K562 (cell line): ENCODE results near the gene CXCL14. TPM values are rescaled to one million over a fixed set of nuclear protein-coding genes. Genes with fewer than 3 reads are reported as not detected.

Experiments used
- ATAC-seq: fragments of 200-7000 bp; cut with Tn5 transposase; 3 replicates; pipeline ENCODE4 v1.9.1; 2020; ENCODE audit warnings: moderate library complexity
- BruUV-seq: library from RNA; stranded (reverse); fragments of 400-500 nt; replicated peaks from 2 replicates; lab custom pipeline; 2021; lab: Mats Ljungman, UMichigan
- CTCF ChIA-PET: fragments of 300-600 bp; formaldehyde crosslinking; extraction: SDS; loops from one replicate; lab custom pipeline; 2021; ENCODE audit warnings: low intra/inter-chr PET ratio; lab: Yijun Ruan, JAX
- POLR2A ChIA-PET: fragments of 300-600, 350-650 bp; sonication (Branson Sonifier 250); formaldehyde crosslinking; extraction: SDS; loops from one replicate; lab custom pipeline; 2021; ENCODE audit warnings: antibody characterized with exemption, inconsistent platforms; lab: Yijun Ruan, JAX
- DNase-seq, 4 experiments: peaks; one replicate each; pipeline versions ENCODE4 v3.0.0 to v3.0.0-alpha.2; 2011 to 2018; ENCODE audit warnings: low spot score in 3 of 4, mixed read lengths in 3 of 4; ENCODE audit errors: extremely low read depth in 1 of 4
- FAIRE-seq: peaks from 2 replicates; lab custom pipeline; 2011; peaks lifted over from hg19 to GRCh38; lab: Jason Lieb, UNC
- H2AFZ ChIP-seq: 2 replicates; pipeline ENCODE4 v1.6.0; 2011; ENCODE audit warnings: low read depth, low read length, control low read depth, inconsistent platforms
- H3K27ac ChIP-seq: fragments of 200-600 bp; 3 replicates; pipeline ENCODE4 v1.8.0; 2011; ENCODE audit warnings: low read depth, mild to moderate bottlenecking, control low read depth, inconsistent platforms, low read length, moderate library complexity, mixed read lengths; ENCODE audit errors: extremely low read depth
- H3K27me3 ChIP-seq, 2 experiments: fragments of 300-600 bp in 1 of 2; 2 replicates in 1 of 2; 3 replicates in 1 of 2; pipeline versions ENCODE4 v1.6.0 to v1.8.0; 2011; ENCODE audit warnings: inconsistent platforms in 2 of 2, low read length in 2 of 2, mild to moderate bottlenecking in 1 of 2, mixed read lengths in 1 of 2, moderate library complexity in 1 of 2; ENCODE audit not compliant: control insufficient read depth in 2 of 2, insufficient read depth in 2 of 2
- H3K36me3 ChIP-seq: fragments of 300-600 bp; 3 replicates; pipeline ENCODE4 v1.8.0; 2011; ENCODE audit warnings: mild to moderate bottlenecking, low read length, inconsistent platforms; ENCODE audit not compliant: control insufficient read depth, insufficient read depth
- H3K4me1 ChIP-seq, 2 experiments: fragments of 200-600 bp in 1 of 2; replicated peaks in 1 of 2; 2 replicates in 1 of 2; 3 replicates in 1 of 2; pipeline versions ENCODE4 v1.5.1 to v1.8.0; 2011; ENCODE audit warnings: inconsistent platforms in 2 of 2, low read length in 2 of 2, mild to moderate bottlenecking in 1 of 2, mixed read lengths in 1 of 2, moderate library complexity in 1 of 2; ENCODE audit not compliant: control insufficient read depth in 2 of 2, insufficient read depth in 2 of 2
- H3K4me2 ChIP-seq: 2 replicates; pipeline ENCODE4 v1.6.1; 2011; ENCODE audit warnings: low read length, control low read depth, inconsistent platforms, mixed read lengths; ENCODE audit not compliant: insufficient read depth
- H3K4me3 ChIP-seq: fragments of 200-600 bp; sonication (generic), shearing (Covaris generic); 2 replicates; pipeline ENCODE4 v1.5.1; 2016; ENCODE audit warnings: control low read depth, inconsistent platforms
- H3K79me2 ChIP-seq: fragments of 200-600 bp; 3 replicates; pipeline ENCODE4 v1.8.0; 2011; ENCODE audit warnings: low read length, inconsistent platforms; ENCODE audit not compliant: control insufficient read depth, insufficient read depth
- H3K9ac ChIP-seq, 2 experiments: 2 replicates each; pipeline versions ENCODE4 v1.6.0 to v1.6.1; 2011; ENCODE audit warnings: low read depth in 2 of 2, low read length in 2 of 2, control low read depth in 1 of 2, inconsistent platforms in 1 of 2, mild to moderate bottlenecking in 1 of 2, mixed read lengths in 1 of 2; ENCODE audit not compliant: insufficient read depth in 1 of 2
- H3K9me1 ChIP-seq: one replicate; pipeline ENCODE4 v1.6.0; 2011; ENCODE audit warnings: inconsistent platforms, mild to moderate bottlenecking, low read length, moderate library complexity; ENCODE audit not compliant: control insufficient read depth, insufficient read depth
- H3K9me3 ChIP-seq: replicated peaks from 2 replicates; pipeline ENCODE4 v1.5.1; 2011; ENCODE audit warnings: low read depth, low read length, inconsistent platforms; ENCODE audit not compliant: control insufficient read depth, insufficient read depth
- H4K20me1 ChIP-seq: replicated peaks from 2 replicates; pipeline ENCODE4 v1.6.1; 2011; ENCODE audit warnings: low read length, inconsistent platforms, mixed read lengths; ENCODE audit not compliant: control insufficient read depth, insufficient read depth
- DMBX1 ChIP-seq: fragments of 250-450 bp; sonication (Bioruptor Pico); IDR thresholded peaks from 2 replicates; pipeline ENCODE4 v1.8.0; 2022; ENCODE audit warnings: inconsistent platforms, mild to moderate bottlenecking, moderate library complexity, borderline replicate concordance
- EGR1 ChIP-seq: fragments of 450-650 bp; conservative IDR thresholded peaks from 2 replicates; pipeline ENCODE4 v1.6.1; 2017; ENCODE audit warnings: mild to moderate bottlenecking
- HMGN3 ChIP-seq: IDR thresholded peaks from 2 replicates; pipeline ENCODE4 v1.6.1; 2011; ENCODE audit warnings: borderline replicate concordance, low read depth, mild to moderate bottlenecking, mixed read lengths, low read length; ENCODE audit not compliant: insufficient read length; ENCODE audit errors: extremely low read depth
- MAFG ChIP-seq: fragments of 450-650 bp; conservative IDR thresholded peaks from 2 replicates; pipeline ENCODE4 v1.6.1; 2016; ENCODE audit warnings: missing genetic modification characterization, missing compliant biosample characterization
- RERE ChIP-seq: sonication (generic); formaldehyde crosslinking; IDR thresholded peaks from 2 replicates; pipeline ENCODE4 v1.8.0; 2023; ENCODE audit warnings: missing genetic modification reagents, mild to moderate bottlenecking, borderline replicate concordance
- SMAD4 ChIP-seq: fragments of 250-450 bp; sonication (Bioruptor Pico); conservative IDR thresholded peaks from 2 replicates; pipeline ENCODE4 v1.8.0; 2021; ENCODE audit warnings: inconsistent platforms, mild to moderate bottlenecking, moderate library complexity
- SP2 ChIP-seq: IDR thresholded peaks from 2 replicates; pipeline ENCODE4 v1.6.1; 2011; ENCODE audit warnings: mild to moderate bottlenecking, low read depth, low read length, moderate library complexity; ENCODE audit not compliant: poor library complexity, severe bottlenecking; ENCODE audit errors: extremely low read depth
- STAT6 ChIP-seq: sonication (generic); formaldehyde crosslinking; IDR thresholded peaks from 2 replicates; pipeline ENCODE4 v1.8.1; 2023; ENCODE audit warnings: mild to moderate bottlenecking, missing genetic modification reagents
- ZBTB7A ChIP-seq: IDR thresholded peaks from 2 replicates; pipeline ENCODE4 v1.6.1; 2011; ENCODE audit warnings: low read depth, mild to moderate bottlenecking, low read length, moderate library complexity, borderline replicate concordance; ENCODE audit not compliant: control insufficient read depth
- ZNF175 ChIP-seq: fragments of 200-800 bp; sonication (Bioruptor generic); IDR thresholded peaks from 2 replicates; pipeline ENCODE4 v1.6.1; 2016; ENCODE audit warnings: low read depth, mild to moderate bottlenecking, missing genetic modification characterization, missing compliant biosample characterization
- ZNF263 ChIP-seq: sonication (generic); formaldehyde crosslinking; IDR thresholded peaks from 2 replicates; pipeline ENCODE4 v1.8.0; 2022; ENCODE audit warnings: mild to moderate bottlenecking, missing genetic modification reagents, borderline replicate concordance
- ZNF408 ChIP-seq: fragments of 250-450 bp; sonication (Bioruptor Pico); IDR thresholded peaks from 2 replicates; pipeline ENCODE4 v1.4.0; 2020; ENCODE audit warnings: low read depth, mild to moderate bottlenecking, moderate library complexity
- WGBS: fragments of 100-300 bp; shearing (Covaris generic); methylation state at CpG from one replicate; pipeline ENCODE4 v1.1.6; 2016; ENCODE audit warnings: low coverage, mixed read lengths; ENCODE audit not compliant: insufficient coverage; ENCODE audit errors: missing lambda C conversion rate; 5-methylcytosine and 5-hydroxymethylcytosine counted together
- in situ Hi-C: fragments of 300-500 bp; cut with MboI; formaldehyde crosslinking; loops from 4 replicates; pipeline ENCODE4 v1.15.0; 2018; ENCODE audit warnings: inconsistent platforms, mixed read lengths
- intact Hi-C: fragments of 100-400 bp; cut with micrococcal nuclease; formaldehyde crosslinking; loops from 2 replicates; pipeline ENCODE4 v1.14.2; 2022
- polyA plus RNA-seq, 8 experiments: library from polyadenylated mRNA; depleted of rRNA in 4 of 8; stranded (reverse) in 5 of 8; unstranded in 3 of 8; fragments of >200 nt; fragmentation: Nextera tagmentation in 2 of 8; fragmentation: Illumina TruSeq in 1 of 8; extraction: Ambion mirVana in 2 of 8; extraction: Trizol in 1 of 8; gene quantifications; 2 replicates each; pipeline versions ENCODE4 v1.2.1 to v1.2.3, GENCODE V29; 2011 to 2014; ENCODE audit warnings: inconsistent platforms in 1 of 8, missing spikeins in 1 of 8
- total RNA-seq, 7 experiments: library from RNA; depleted of rRNA in 6 of 7; stranded (reverse); fragments of >200 nt in 6 of 7; fragmentation: Illumina TruSeq in 2 of 7; extraction: Trizol in 2 of 7; gene quantifications; 2 replicates each; pipeline versions ENCODE4 v1.2.1 to v1.2.3, GENCODE V29; 2011 to 2021; ENCODE audit warnings: low replicate concordance in 1 of 7

Gene CXCL14
- total and polyA plus RNA-seq, 9 of the 15 experiments (the other 6 are each of a cell fraction or from before 2014, with no cell fraction given), result not detected

- Histone ChIP-seq H3K36me3 (no peaks in the 10 kb centered on the region), H3K27me3 (no peaks in the 10 kb centered on the region), H2AFZ (no peak overlapping the region), H3K9me1 (no peaks in the 10 kb centered on the region), H3K9ac (no peak overlapping the region), H3K9me3 (peaks cover 2% of the 10 kb centered on the region), H3K4me2 (no peak overlapping the region), H3K79me2 (no peaks in the 10 kb centered on the region), H4K20me1 (no peaks in the 10 kb centered on the region), H3K4me3 (no peak overlapping the region), H3K4me1 (peaks cover under 1 to 9% of the 10 kb centered on the region in 2 experiments; a peak in 4 of 5 replicates), H3K27ac (no peak overlapping the region)
- intact Hi-C loops, result no loop called here
- ATAC-seq, result no peak
- in situ Hi-C loops, result no loop called here
- BruUV-seq, result no TSS peak
- 3% methylated on average over 2 of the region's 2 CpGs for WGBS
- ChIA-PET CTCF (no interaction called here), POLR2A (no interaction called here)
- DNase-seq, result no peak
- no peak for FAIRE-seq
- TF ChIP-seq HMGN3 (no peak), ZBTB7A (no peak), RERE (no peak), STAT6 (CRISPR knock-in tag) (no peak), ZNF175 (CRISPR knock-in tag) (no peak), EGR1 (no peak), SMAD4 (CRISPR knock-in tag) (no peak), ZNF263 (CRISPR knock-in tag) (no peak), SP2 (no peak), ZNF408 (CRISPR knock-in tag) (no peak), DMBX1 (CRISPR knock-in tag) (no peak), MAFG (no peak)
Measured at GRCh38 chr5:135521964-135522363, 56.8 kb downstream of the CXCL14 start.
